GM12873 (cell line): Measurements from ENCODE around the gene RECK.

Experiments
- CTCF ChIP-seq: IDR thresholded peaks from 2 replicates; pipeline ENCODE4 v1.5.1; 2012; ENCODE audit warnings: low read depth, mild to moderate bottlenecking, moderate library complexity, low read length, control low read depth; ENCODE audit not compliant: insufficient read depth; ENCODE audit errors: missing control alignments

Gene RECK

GRCh38 chr9:36006549-36007315 lies 30.0 kb upstream of the RECK start:
- TF ChIP-seq CTCF: no peak

- TF ChIP-seq CTCF: no peak
These were observed 29.4 kb upstream of the RECK start for GRCh38 chr9:36007316-36007708.

DNA sequence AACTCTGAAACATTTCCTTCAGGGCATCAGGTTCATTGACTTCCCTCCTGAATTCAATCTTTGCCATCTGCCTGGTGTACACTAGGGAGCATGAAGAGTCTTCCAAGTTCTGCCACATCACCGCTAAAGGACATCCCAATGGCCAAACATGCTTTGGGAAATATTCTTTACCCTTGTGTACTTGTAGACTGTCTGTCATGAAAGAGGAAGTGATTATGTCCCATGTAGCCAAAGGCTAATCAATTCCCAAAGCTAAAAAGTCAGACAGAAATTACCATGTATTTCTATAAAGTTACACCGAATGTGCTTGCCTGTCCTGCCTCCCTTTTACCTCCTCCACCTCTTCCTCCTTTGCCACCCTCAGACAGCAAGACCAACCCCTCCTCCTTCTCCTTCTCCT lies 28.9 kb upstream of the RECK start:
- TF ChIP-seq CTCF: no peak

DNA sequence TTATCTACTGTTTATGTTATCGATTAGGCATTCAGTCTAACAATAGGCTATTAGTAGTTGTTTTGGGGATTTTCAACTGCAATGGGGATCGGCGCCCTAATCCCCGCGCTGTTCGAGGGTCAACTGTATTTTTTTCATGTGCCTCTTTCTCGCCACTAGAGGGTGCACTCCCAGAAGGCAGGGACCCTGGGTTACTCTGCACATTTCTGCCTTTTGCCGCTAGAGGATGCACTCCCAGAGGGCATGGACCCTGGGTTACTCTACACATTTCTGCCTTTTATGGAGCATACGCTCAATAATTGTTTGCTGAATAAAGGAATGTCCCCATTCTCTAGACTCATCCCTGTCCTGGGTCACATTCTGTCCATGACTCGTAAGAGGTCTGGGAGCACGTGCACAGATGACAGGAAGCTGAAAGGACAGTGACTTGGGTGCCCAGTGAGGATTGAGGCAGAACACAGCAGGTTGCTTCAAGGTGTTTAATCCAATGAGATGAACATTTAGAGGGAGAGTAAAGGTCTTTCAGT lies 27.9 kb upstream of the RECK start:
- peak; percentile 99 for TF ChIP-seq CTCF

DNA sequence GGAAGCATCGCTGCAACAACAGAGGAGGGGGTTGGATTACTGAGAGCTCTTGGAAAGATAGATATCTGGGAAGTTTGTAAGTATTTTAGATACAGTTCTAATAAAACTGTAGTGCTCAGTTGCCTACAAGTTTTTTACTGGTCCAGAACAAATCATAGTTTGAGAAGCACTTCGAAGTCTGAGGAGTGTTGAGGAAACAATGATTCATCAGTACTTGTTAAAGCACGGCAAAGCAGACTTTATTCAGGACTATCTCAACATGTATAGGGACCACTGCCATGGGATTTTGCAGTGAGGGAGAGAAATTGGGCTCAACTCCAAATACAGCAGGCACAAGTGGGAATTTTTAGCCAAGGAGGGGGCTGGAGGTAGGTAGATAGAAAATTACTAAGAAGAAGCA lies 25.3 kb upstream of the RECK start:
- no peak for TF ChIP-seq CTCF

- no peak for TF ChIP-seq CTCF
These were observed 19.4 kb upstream of the RECK start for GRCh38 chr9:36017278-36017677.

- no peak for TF ChIP-seq CTCF
These were observed 18.6 kb upstream of the RECK start for GRCh38 chr9:36018129-36018528.
